ENCODE measurements around the gene CNN2. TPM values are rescaled to one million over a fixed set of nuclear protein-coding genes. Genes with fewer than 3 reads are reported as not detected.

Gene CNN2
- total RNA-seq, 6 experiments from 2014 or later: 16.4 to 53.8 (median 22.2) TPM

- H3K27ac ChIP-seq: peak overlapping the region in 1 of 3 donors; percentile 51
These were observed 48.3 kb downstream of the CNN2 start for GRCh38 chr19:1074544-1075283.

GRCh38 chr19:1076046-1076386 lies 49.6 kb downstream of the CNN2 start:
- Histone ChIP-seq H3K9me3 (no peaks in the 10 kb centered on the region), H3K4me3 (no peak overlapping the region), H3K4me1 (peaks cover 0 to 15% (median 3%) of the 10 kb centered on the region in 4 donors), H3K36me3 (no peaks in the 10 kb centered on the region), H3K27me3 (peaks cover 0 to 2% of the 10 kb centered on the region in 2 donors), H3K27ac (peak overlapping the region in 1 of 3 donors; percentile 51)
- TF ChIP-seq POLR2A (IDR thresholded peaks at IDR 0.05): no peak
- no peak for TF ChIP-seq CTCF (IDR thresholded peaks at IDR 0.05)
- 50% methylated on average over 1 of the region's 4 CpGs for WGBS (ENCODE audit: insufficient coverage, low coverage, low lambda C conversion rate, missing lambda C conversion rate)
- no peak for DNase-seq
- intact Hi-C loops (cut with DNase I): no loop called here
- ATAC-seq: no peak

More at GRCh38 chr19:1074544-1075283, 48.3 kb downstream of the CNN2 start:
- peaks cover 0 to 15% of the 10 kb centered on the region in 2 donors for H3K27me3 ChIP-seq
- DNase-seq (peak; percentile 83 to 90 (median 90)), ATAC-seq (peak; percentile 21 to 59 (median 30))
- intact Hi-C loops (cut with DNase I): no loop called here
- H3K9me3 ChIP-seq: no peaks in the 10 kb centered on the region
- peaks cover 0 to 15% (median 3%) of the 10 kb centered on the region in 4 donors for H3K4me1 ChIP-seq
- TF ChIP-seq POLR2A (IDR thresholded peaks at IDR 0.05): no peak
- no peak for TF ChIP-seq CTCF (IDR thresholded peaks at IDR 0.05)
- H3K4me3 ChIP-seq: no peak overlapping the region
- 53% methylated on average over 12 of the region's 54 CpGs for WGBS (ENCODE audit: insufficient coverage, low coverage, low lambda C conversion rate, missing lambda C conversion rate)
- H3K36me3 ChIP-seq: no peaks in the 10 kb centered on the region

- peak; percentile 40 to 64 (median 58) for ATAC-seq
These were observed 50.5 kb downstream of the CNN2 start for GRCh38 chr19:1076951-1077350.

GRCh38 chr19:1079566-1080111 lies 53.2 kb downstream of the CNN2 start:
- no peak for TF ChIP-seq CTCF (IDR thresholded peaks at IDR 0.05)
- no peak for TF ChIP-seq POLR2A (IDR thresholded peaks at IDR 0.05)
- no peaks in the 10 kb centered on the region for H3K9me3 ChIP-seq
- DNase-seq (peak in 2 of 3 donors; percentile 27 to 53), ATAC-seq (no peak)
- peaks cover 0 to 26% (median 6%) of the 10 kb centered on the region in 4 donors for H3K4me1 ChIP-seq
- no peaks in the 10 kb centered on the region for H3K27me3 ChIP-seq
- H3K27ac ChIP-seq: no peak overlapping the region
- 51% methylated on average over 5 of the region's 45 CpGs for WGBS (ENCODE audit: insufficient coverage, low coverage, low lambda C conversion rate, missing lambda C conversion rate)
- no peaks in the 10 kb centered on the region for H3K36me3 ChIP-seq
- H3K4me3 ChIP-seq: no peak overlapping the region
- intact Hi-C loops (cut with DNase I): no loop called here

More at GRCh38 chr19:1076951-1077350, 50.5 kb downstream of the CNN2 start:
- Histone ChIP-seq H3K4me3 (peak overlapping the region in 1 of 3 donors; percentile 11), H3K27me3 (no peaks in the 10 kb centered on the region), H3K27ac (no peak overlapping the region), H3K9me3 (no peaks in the 10 kb centered on the region), H3K36me3 (no peaks in the 10 kb centered on the region), H3K4me1 (peaks cover 0 to 21% (median 6%) of the 10 kb centered on the region in 4 donors)
- TF ChIP-seq POLR2A (IDR thresholded peaks at IDR 0.05): no peak
- TF ChIP-seq CTCF (IDR thresholded peaks at IDR 0.05): no peak
- intact Hi-C loops (cut with DNase I): no loop called here
- peak in 2 of 3 donors; percentile 81 for DNase-seq
- WGBS (ENCODE audit: insufficient coverage, low coverage, low lambda C conversion rate, missing lambda C conversion rate): 30% methylated on average over 13 of the region's 16 CpGs
